B cell (primary cell): ENCODE data around the gene PYDC1.

ENCODE experiments used
- CTCF ChIP-seq: fragments of 200-600 bp; IDR thresholded peaks from one replicate; pipeline ENCODE4 v1.8.0; 2022; ENCODE audit warnings: antibody characterized with exemption, mild to moderate bottlenecking
- EZH2 ChIP-seq: IDR thresholded peaks from 2 replicates; pipeline ENCODE4 v1.6.1; 2012; ENCODE audit warnings: borderline replicate concordance, low read depth, mild to moderate bottlenecking, moderate library complexity, low read length; ENCODE audit not compliant: insufficient read depth, poor library complexity, severe bottlenecking

GRCh38 chr16:31256466-31256865 lies 39.5 kb upstream of the PYDC1 start:
- TF ChIP-seq CTCF (no peak), EZH2 (no peak)
